SU-DHL-6 (cell line): Measurements from ENCODE around the gene BRMS1L.

Experiments used
- H2AFZ ChIP-seq: fragments of 200-600 bp; sonication (generic); 2 replicates; pipeline ENCODE4 v1.6.1; 2014; ENCODE audit warnings: low read depth, mild to moderate bottlenecking, moderate library complexity, mixed read lengths, antibody characterized with exemption, low read length; ENCODE audit not compliant: severe bottlenecking
- H3F3A ChIP-seq: fragments of 200-600 bp; shearing (Covaris generic); 2 replicates; pipeline ENCODE4 v1.6.0; 2016; ENCODE audit warnings: antibody characterized with exemption, mild to moderate bottlenecking; ENCODE audit not compliant: insufficient read depth
- H3K27ac ChIP-seq: fragments of 200-600 bp; sonication (generic); 2 replicates; pipeline ENCODE4 v1.5.1; 2016; ENCODE audit warnings: low read depth, mild to moderate bottlenecking, low read length, moderate library complexity, mixed read lengths
- H3K27me3 ChIP-seq: fragments of 200-600 bp; sonication (generic), shearing (Covaris generic); 2 replicates; pipeline ENCODE4 v1.6.0; 2014; ENCODE audit warnings: mild to moderate bottlenecking, low read length
- H3K36me3 ChIP-seq: fragments of 200-600 bp; sonication (generic); 2 replicates; pipeline ENCODE4 v1.6.1; 2014; ENCODE audit warnings: mild to moderate bottlenecking, low read length, mixed read lengths
- H3K4me2 ChIP-seq: fragments of 300-600, 200-600 bp; shearing (Covaris generic), sonication (generic); 2 replicates; pipeline ENCODE4 v1.6.0; 2014; ENCODE audit warnings: low read length, low read depth, mild to moderate bottlenecking; ENCODE audit not compliant: poor library complexity, severe bottlenecking
- H3K4me3 ChIP-seq: fragments of 200-600 bp; sonication (generic); 2 replicates; pipeline ENCODE4 v1.5.1; 2014; ENCODE audit warnings: antibody characterized with exemption, low read length, mild to moderate bottlenecking, mixed read lengths; ENCODE audit not compliant: insufficient read depth, poor library complexity, severe bottlenecking
- H3K79me2 ChIP-seq: fragments of 200-600 bp; sonication (generic); 2 replicates; pipeline ENCODE4 v1.6.1; 2014; ENCODE audit warnings: mild to moderate bottlenecking, low read length, moderate library complexity; ENCODE audit not compliant: insufficient read depth
- H3K9ac ChIP-seq: fragments of 200-600 bp; sonication (generic); 2 replicates; pipeline ENCODE4 v1.7.0; 2014; ENCODE audit warnings: mild to moderate bottlenecking, low read length
- H3K9me2 ChIP-seq: fragments of 200-600 bp; sonication (generic); replicated peaks from 2 replicates; pipeline ENCODE4 v1.6.1; 2014; ENCODE audit warnings: low read length; ENCODE audit not compliant: insufficient read depth
- H3K9me3 ChIP-seq: fragments of 200-600 bp; sonication (generic); 2 replicates; pipeline ENCODE4 v1.6.1; 2014; ENCODE audit warnings: low read length, mixed read lengths; ENCODE audit not compliant: insufficient read depth
- H4K20me1 ChIP-seq: fragments of 200-600 bp; sonication (generic); 2 replicates; pipeline ENCODE4 v1.6.1; 2014; ENCODE audit warnings: low read depth, mild to moderate bottlenecking, antibody characterized with exemption, low read length, moderate library complexity, mixed read lengths
- EZH2phosphoT487 ChIP-seq: fragments of 200-600 bp; sonication (generic), shearing (Covaris generic); conservative IDR thresholded peaks from 2 replicates; pipeline ENCODE4 v1.6.1; 2018; ENCODE audit warnings: mild to moderate bottlenecking, antibody characterized with exemption, low read length, moderate library complexity, mixed read lengths
- TF ChIP-seq, protein P1 (sequence below): fragments of 200-600 bp; sonication (generic); IDR thresholded peaks from one replicate; pipeline ENCODE4 v1.5.1; 2017; ENCODE audit warnings: antibody characterized with exemption, mild to moderate bottlenecking, low read length, moderate library complexity; ENCODE audit not compliant: insufficient read depth, poor library complexity, severe bottlenecking

BRMS1L gene

DNA sequence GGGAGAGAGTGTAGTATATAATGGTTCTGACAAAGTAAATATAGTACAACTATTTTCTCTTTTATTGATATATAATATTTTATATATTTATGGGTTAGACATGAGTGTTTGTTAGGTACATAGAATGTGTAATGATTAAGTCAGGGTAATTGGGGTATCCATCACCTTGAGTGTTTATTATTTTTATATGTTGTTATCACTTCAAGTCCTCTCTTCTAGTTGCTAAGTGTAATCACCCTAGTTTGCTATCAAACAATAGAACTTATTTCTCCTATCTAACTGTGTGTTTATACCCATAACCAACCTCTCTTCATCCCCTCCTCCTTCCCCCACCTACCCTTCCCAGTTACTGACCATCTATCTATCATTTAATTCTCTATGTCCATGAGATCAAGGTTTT lies 64.2 kb downstream of the BRMS1L start:
- no peaks in the 10 kb centered on the region for H3K27me3 ChIP-seq
- no peaks in the 10 kb centered on the region for H3F3A ChIP-seq
- no peak overlapping the region for H3K27ac ChIP-seq
- no peak overlapping the region for H2AFZ ChIP-seq
- H3K9ac ChIP-seq: no peak overlapping the region
- no peak overlapping the region for H3K4me2 ChIP-seq
- H4K20me1 ChIP-seq: no peaks in the 10 kb centered on the region
- TF ChIP-seq, protein P1, sequence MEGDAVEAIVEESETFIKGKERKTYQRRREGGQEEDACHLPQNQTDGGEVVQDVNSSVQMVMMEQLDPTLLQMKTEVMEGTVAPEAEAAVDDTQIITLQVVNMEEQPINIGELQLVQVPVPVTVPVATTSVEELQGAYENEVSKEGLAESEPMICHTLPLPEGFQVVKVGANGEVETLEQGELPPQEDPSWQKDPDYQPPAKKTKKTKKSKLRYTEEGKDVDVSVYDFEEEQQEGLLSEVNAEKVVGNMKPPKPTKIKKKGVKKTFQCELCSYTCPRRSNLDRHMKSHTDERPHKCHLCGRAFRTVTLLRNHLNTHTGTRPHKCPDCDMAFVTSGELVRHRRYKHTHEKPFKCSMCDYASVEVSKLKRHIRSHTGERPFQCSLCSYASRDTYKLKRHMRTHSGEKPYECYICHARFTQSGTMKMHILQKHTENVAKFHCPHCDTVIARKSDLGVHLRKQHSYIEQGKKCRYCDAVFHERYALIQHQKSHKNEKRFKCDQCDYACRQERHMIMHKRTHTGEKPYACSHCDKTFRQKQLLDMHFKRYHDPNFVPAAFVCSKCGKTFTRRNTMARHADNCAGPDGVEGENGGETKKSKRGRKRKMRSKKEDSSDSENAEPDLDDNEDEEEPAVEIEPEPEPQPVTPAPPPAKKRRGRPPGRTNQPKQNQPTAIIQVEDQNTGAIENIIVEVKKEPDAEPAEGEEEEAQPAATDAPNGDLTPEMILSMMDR: no peak
- TF ChIP-seq EZH2phosphoT487: no peak
- no peaks in the 10 kb centered on the region for H3K79me2 ChIP-seq
- H3K36me3 ChIP-seq: no peaks in the 10 kb centered on the region
- H3K9me3 ChIP-seq: no peaks in the 10 kb centered on the region
- H3K9me2 ChIP-seq: no peaks in the 10 kb centered on the region
- no peak overlapping the region for H3K4me3 ChIP-seq

DNA sequence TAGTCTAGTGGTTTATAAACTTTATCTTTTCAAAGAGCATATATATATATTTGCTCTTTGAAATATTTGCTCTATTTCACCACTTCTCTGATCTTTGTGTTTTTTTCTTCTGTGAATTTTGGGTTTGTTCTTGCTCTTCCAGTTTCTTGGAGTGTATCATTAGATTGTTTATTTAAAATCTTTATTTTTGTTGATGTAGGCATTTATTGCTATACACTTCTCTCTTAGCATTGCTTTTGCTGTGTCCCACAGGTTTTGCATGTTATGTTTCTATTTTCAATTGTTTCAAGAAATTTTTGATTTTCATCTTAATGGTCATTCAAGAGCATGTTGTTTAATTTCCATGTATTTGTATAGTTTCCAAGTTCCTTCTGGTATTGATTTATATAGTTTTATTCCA lies 69.1 kb downstream of the BRMS1L start:
- no peak overlapping the region for H3K4me3 ChIP-seq
- H3K9me2 ChIP-seq: no peaks in the 10 kb centered on the region
- H4K20me1 ChIP-seq: no peaks in the 10 kb centered on the region
- H3K27ac ChIP-seq: no peak overlapping the region
- H3K36me3 ChIP-seq: no peaks in the 10 kb centered on the region
- no peak overlapping the region for H3K9ac ChIP-seq
- H2AFZ ChIP-seq: no peak overlapping the region
- no peaks in the 10 kb centered on the region for H3K27me3 ChIP-seq
- TF ChIP-seq, protein P1: no peak
- no peak for TF ChIP-seq EZH2phosphoT487
- H3K9me3 ChIP-seq: no peaks in the 10 kb centered on the region
- no peaks in the 10 kb centered on the region for H3K79me2 ChIP-seq
- no peaks in the 10 kb centered on the region for H3F3A ChIP-seq
- no peak overlapping the region for H3K4me2 ChIP-seq

- no peaks in the 10 kb centered on the region for H3K9me3 ChIP-seq
- H3K4me2 ChIP-seq: no peak overlapping the region
- H3K9me2 ChIP-seq: no peaks in the 10 kb centered on the region
- H3K27me3 ChIP-seq: no peaks in the 10 kb centered on the region
- no peak overlapping the region for H3K4me3 ChIP-seq
- no peak overlapping the region for H3K9ac ChIP-seq
- H3K36me3 ChIP-seq: no peaks in the 10 kb centered on the region
- no peaks in the 10 kb centered on the region for H3K79me2 ChIP-seq
- H3F3A ChIP-seq: no peaks in the 10 kb centered on the region
- no peak overlapping the region for H2AFZ ChIP-seq
- H3K27ac ChIP-seq: no peak overlapping the region
- no peak for TF ChIP-seq EZH2phosphoT487
- TF ChIP-seq, protein P1: no peak
- no peaks in the 10 kb centered on the region for H4K20me1 ChIP-seq
Measured at GRCh38 chr14:35897616-35898111, 71.5 kb downstream of the BRMS1L start.
